Peyer's patch (tissue), 4 donors: Measurements from ENCODE around the gene NDRG4.

Source experiments
- POLR2A ChIP-seq, 2 donors: fragments of 450-650 bp; IDR thresholded peaks; one replicate each; pipeline ENCODE4 v1.5.1; 2017; ENCODE audit warnings: antibody characterized with exemption in 2 of 2, mild to moderate bottlenecking in 2 of 2, moderate library complexity in 2 of 2
- TF ChIP-seq, protein P1 (sequence below), 6 experiments: fragments of 450-650 bp in 4 of 6; fragments of 200-600 bp in 2 of 6; sonication (generic) in 1 of 6; IDR thresholded peaks; one replicate each; pipeline ENCODE4 v1.5.1; 2017 to 2019; ENCODE audit warnings: antibody characterized with exemption in 6 of 6, mild to moderate bottlenecking in 3 of 6, moderate library complexity in 1 of 6

DNA sequence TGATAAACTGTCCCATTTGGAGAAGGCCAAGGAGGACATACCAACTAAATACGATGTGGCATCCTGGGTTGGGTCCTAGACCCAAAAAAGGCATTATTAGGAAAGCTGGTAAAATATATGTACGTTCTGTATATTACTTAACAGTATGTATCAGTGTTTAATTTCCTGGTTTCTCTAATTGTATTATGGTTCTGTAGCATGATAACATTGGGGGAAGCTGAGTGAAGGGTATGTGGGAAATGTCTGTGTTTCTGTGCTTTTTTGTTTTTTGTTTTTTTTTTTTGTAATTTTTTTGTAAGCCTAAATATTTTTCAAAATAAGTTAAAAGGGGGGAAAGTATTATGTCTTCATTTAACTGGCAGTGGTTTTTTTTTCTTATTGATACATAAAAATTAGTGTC lies 21.5 kb upstream of the NDRG4 start:
- no peak for TF ChIP-seq POLR2A (IDR thresholded peaks at IDR 0.05)
- TF ChIP-seq, protein P1, sequence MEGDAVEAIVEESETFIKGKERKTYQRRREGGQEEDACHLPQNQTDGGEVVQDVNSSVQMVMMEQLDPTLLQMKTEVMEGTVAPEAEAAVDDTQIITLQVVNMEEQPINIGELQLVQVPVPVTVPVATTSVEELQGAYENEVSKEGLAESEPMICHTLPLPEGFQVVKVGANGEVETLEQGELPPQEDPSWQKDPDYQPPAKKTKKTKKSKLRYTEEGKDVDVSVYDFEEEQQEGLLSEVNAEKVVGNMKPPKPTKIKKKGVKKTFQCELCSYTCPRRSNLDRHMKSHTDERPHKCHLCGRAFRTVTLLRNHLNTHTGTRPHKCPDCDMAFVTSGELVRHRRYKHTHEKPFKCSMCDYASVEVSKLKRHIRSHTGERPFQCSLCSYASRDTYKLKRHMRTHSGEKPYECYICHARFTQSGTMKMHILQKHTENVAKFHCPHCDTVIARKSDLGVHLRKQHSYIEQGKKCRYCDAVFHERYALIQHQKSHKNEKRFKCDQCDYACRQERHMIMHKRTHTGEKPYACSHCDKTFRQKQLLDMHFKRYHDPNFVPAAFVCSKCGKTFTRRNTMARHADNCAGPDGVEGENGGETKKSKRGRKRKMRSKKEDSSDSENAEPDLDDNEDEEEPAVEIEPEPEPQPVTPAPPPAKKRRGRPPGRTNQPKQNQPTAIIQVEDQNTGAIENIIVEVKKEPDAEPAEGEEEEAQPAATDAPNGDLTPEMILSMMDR (IDR thresholded peaks at IDR 0.05) = no peak
